Measurements from ENCODE around the gene IL18RAP.

DNA sequence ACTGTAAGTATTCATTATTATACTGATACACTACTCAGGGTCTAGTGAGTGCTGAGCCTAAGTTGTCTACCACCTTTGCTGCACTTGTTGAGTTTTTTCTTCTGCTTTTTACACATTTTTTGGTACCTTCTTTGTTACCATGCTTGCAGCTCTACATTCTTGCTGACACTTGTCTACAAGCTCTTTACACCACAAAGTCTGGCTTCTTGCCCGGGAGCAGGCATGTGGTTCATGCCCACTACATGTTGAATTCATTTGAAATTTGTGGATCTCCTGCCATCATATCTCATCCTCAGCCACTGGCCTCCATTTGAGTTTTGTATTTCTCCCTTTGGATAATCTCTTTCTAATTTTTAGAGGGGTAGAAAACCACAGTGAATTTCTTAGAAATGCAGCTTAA lies 37.4 kb upstream of the IL18RAP start:
- TF ChIP-seq, protein P1, sequence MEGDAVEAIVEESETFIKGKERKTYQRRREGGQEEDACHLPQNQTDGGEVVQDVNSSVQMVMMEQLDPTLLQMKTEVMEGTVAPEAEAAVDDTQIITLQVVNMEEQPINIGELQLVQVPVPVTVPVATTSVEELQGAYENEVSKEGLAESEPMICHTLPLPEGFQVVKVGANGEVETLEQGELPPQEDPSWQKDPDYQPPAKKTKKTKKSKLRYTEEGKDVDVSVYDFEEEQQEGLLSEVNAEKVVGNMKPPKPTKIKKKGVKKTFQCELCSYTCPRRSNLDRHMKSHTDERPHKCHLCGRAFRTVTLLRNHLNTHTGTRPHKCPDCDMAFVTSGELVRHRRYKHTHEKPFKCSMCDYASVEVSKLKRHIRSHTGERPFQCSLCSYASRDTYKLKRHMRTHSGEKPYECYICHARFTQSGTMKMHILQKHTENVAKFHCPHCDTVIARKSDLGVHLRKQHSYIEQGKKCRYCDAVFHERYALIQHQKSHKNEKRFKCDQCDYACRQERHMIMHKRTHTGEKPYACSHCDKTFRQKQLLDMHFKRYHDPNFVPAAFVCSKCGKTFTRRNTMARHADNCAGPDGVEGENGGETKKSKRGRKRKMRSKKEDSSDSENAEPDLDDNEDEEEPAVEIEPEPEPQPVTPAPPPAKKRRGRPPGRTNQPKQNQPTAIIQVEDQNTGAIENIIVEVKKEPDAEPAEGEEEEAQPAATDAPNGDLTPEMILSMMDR (IDR thresholded peaks at IDR 0.05) = no peak
- TF ChIP-seq EP300 (IDR thresholded peaks at IDR 0.05) (no peak), POLR2AphosphoS5 (IDR thresholded peaks at IDR 0.05) (no peak), POLR2A (IDR thresholded peaks at IDR 0.05) (no peak)

Data from upper lobe of left lung (tissue), 4 donors.